ENCODE data around the gene SARM1. TPM values are rescaled to one million over a fixed set of nuclear protein-coding genes. Genes with fewer than 3 reads are reported as not detected.

SARM1 gene
- total and polyA plus RNA-seq, 5 donors: 4.0 to 8.9 (median 6.3) TPM

GRCh38 chr17:28369684-28370034 lies 1.8 kb upstream of the SARM1 start:
- intact Hi-C loops (cut with DNase I): no loop called here

DNA sequence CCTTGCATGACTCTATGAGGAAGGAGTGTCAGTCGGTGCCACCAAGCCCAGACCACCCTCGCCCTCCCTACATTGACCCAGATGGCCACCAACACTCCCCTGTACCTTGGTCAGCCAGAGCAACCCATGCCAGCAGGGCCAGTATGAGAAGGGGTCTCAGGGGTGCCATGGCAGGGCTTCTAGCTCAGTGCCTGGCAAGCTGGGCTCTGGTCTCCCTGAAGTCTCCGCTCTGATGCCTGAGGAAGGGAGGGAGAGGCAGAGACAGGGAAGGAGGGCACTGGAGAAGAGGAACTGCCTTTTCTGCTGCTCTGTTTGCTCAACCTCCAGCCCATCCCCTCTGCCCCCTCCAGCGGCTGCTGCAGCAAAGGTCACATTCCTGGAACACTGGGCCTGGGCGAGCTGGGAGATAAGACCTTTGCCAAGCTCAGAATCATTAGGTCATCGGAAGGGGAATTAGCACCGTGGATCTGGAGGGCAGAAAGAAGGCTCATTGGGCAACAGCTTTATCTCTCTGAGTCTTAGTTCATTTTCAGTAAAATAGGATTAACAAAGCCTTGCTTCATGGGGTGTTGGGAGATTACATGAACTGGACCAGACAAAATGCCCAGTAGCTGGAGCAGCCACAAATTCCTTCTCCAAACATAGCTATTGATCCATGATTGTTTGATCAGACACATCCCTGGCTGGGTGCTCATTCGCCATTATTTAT lies 1.3 kb upstream of the SARM1 start, which contains the start of gene VTN:
Gene VTN (minus strand): TSS at position 273 of the 709 bp plus-strand sequence. CDS start 104 bp downstream, at position 169.
- intact Hi-C loops (cut with DNase I): no loop called here
- Histone ChIP-seq H3K27me3 (ENCODE audit: control insufficient read depth, insufficient read depth) (no peaks in the 10 kb centered on the region), H3K9me3 (ENCODE audit: control insufficient read depth, low read length) (no peaks in the 10 kb centered on the region), H3K4me3 (ENCODE audit: low read length) (peak within 1 kb of the TSS; percentile 56), H3K4me1 (ENCODE audit: control insufficient read depth, insufficient read depth, low read length) (peaks cover 14% of the 10 kb centered on the region), H3K27ac (ENCODE audit: low read length) (peak within 1 kb of the TSS; percentile 44)
- 21% methylated on average over 8 of the region's 8 CpGs for WGBS
- DNase-seq (peak; percentile 70 to 78 (median 76)), ATAC-seq (peak; percentile 28 to 72)

More at GRCh38 chr17:28369684-28370034, 1.8 kb upstream of the SARM1 start:
- Histone ChIP-seq H3K27me3 (ENCODE audit: control insufficient read depth, insufficient read depth) (no peaks in the 10 kb centered on the region), H3K9me3 (ENCODE audit: control insufficient read depth, low read length) (no peaks in the 10 kb centered on the region), H3K4me1 (ENCODE audit: control insufficient read depth, insufficient read depth, low read length) (peaks cover 14% of the 10 kb centered on the region), H3K27ac (ENCODE audit: low read length) (no peak overlapping the region), H3K4me3 (ENCODE audit: low read length) (no peak overlapping the region)
- no peak for DNase-seq
- 58% methylated on average over 10 of the region's 10 CpGs for WGBS
- no peak for ATAC-seq

DNA sequence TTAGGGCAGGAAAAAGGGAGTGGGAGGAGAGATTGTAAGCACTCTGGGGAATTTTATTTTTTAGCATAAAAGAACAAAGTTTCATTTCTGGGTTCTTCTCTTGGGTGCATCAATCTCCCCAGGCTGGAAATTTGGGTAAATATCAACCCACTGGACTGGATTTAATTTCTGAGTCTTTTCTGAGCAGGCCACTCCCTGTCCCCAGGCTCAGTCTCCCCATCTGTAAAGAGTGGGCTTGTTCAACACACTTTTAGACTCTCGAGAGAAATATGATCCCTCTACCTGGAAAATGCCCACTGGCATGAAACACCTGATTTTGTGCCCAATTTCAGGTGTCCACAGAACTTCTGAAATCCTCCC lies 770 bp upstream of the SARM1 start:
- intact Hi-C loops (cut with DNase I): no loop called here
- 81% methylated on average over 1 of the region's 1 CpG for WGBS
- no peak overlapping the region for H3K4me3 ChIP-seq (ENCODE audit: low read length)
- H3K27me3 ChIP-seq (ENCODE audit: control insufficient read depth, insufficient read depth): no peaks in the 10 kb centered on the region
- no peaks in the 10 kb centered on the region for H3K9me3 ChIP-seq (ENCODE audit: control insufficient read depth, low read length)
- peaks cover 14% of the 10 kb centered on the region for H3K4me1 ChIP-seq (ENCODE audit: control insufficient read depth, insufficient read depth, low read length)
- peak overlapping the region; percentile 44 for H3K27ac ChIP-seq (ENCODE audit: low read length)
- DNase-seq: no peak
- ATAC-seq: no peak

DNA sequence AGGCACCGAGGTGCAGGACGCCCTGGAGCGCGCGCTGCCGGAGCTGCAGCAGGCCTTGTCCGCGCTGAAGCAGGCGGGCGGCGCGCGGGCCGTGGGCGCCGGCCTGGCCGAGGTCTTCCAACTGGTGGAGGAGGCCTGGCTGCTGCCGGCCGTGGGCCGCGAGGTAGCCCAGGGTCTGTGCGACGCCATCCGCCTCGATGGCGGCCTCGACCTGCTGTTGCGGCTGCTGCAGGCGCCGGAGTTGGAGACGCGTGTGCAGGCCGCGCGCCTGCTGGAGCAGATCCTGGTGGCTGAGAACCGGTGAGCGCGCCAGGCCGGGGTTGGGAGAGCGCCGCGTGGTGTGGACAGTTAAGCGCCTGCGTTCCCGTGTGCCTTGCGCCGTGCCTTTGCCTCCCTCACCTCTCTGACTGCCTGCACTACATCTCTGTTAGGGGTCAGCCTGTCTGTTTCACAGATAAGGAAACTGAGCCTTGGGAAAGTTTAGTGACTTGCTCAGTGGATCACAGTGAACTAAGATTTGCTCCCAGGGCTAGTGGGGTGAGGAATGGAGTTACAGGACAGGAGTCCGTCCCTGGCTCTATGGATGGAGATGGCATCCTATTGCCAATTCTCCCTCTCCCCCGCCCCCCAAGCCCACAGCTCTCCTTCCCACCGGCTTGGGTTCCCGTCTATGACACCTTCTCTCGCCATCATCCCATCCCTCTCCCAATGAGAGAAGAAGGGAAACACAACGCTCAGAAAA lies 880 bp downstream of the SARM1 start:
- H3K27me3 ChIP-seq (ENCODE audit: control insufficient read depth, insufficient read depth): no peaks in the 10 kb centered on the region
- DNase-seq (peak; percentile 45 to 71 (median 68)), ATAC-seq (peak in 1 of 2 donors; percentile 4)
- peak overlapping the region; percentile 56 for H3K4me3 ChIP-seq (ENCODE audit: low read length)
- 8% methylated on average over 53 of the region's 53 CpGs for WGBS
- no peak overlapping the region for H3K27ac ChIP-seq (ENCODE audit: low read length)
- intact Hi-C loops (cut with DNase I): no loop called here
- peaks cover 14% of the 10 kb centered on the region for H3K4me1 ChIP-seq (ENCODE audit: control insufficient read depth, insufficient read depth, low read length)
- H3K9me3 ChIP-seq (ENCODE audit: control insufficient read depth, low read length): no peaks in the 10 kb centered on the region

DNA sequence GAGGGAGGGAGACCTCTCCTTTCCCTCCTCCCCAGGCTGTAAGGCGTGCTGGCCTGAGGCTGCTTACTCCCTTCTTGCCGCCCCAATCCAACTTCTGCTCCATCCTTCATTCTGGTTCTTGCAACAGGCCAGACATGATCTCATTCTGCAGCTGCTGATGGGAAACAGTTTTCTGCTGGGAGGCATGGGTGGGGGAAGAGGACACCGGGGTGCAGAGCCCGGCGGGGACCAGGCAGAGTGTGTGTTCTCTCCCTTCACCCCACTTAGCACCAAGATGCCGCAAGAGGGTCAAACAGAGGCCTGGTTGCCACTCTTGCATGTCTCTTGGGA lies 1.4 kb downstream of the SARM1 start:
- Histone ChIP-seq H3K4me1 (ENCODE audit: control insufficient read depth, insufficient read depth, low read length) (peaks cover 14% of the 10 kb centered on the region), H3K9me3 (ENCODE audit: control insufficient read depth, low read length) (no peaks in the 10 kb centered on the region), H3K27ac (ENCODE audit: low read length) (no peak overlapping the region), H3K4me3 (ENCODE audit: low read length) (no peak overlapping the region), H3K27me3 (ENCODE audit: control insufficient read depth, insufficient read depth) (no peaks in the 10 kb centered on the region)
- ATAC-seq: no peak
- 81% methylated on average over 6 of the region's 6 CpGs for WGBS
- intact Hi-C loops (cut with DNase I): no loop called here
- no peak for DNase-seq

DNA sequence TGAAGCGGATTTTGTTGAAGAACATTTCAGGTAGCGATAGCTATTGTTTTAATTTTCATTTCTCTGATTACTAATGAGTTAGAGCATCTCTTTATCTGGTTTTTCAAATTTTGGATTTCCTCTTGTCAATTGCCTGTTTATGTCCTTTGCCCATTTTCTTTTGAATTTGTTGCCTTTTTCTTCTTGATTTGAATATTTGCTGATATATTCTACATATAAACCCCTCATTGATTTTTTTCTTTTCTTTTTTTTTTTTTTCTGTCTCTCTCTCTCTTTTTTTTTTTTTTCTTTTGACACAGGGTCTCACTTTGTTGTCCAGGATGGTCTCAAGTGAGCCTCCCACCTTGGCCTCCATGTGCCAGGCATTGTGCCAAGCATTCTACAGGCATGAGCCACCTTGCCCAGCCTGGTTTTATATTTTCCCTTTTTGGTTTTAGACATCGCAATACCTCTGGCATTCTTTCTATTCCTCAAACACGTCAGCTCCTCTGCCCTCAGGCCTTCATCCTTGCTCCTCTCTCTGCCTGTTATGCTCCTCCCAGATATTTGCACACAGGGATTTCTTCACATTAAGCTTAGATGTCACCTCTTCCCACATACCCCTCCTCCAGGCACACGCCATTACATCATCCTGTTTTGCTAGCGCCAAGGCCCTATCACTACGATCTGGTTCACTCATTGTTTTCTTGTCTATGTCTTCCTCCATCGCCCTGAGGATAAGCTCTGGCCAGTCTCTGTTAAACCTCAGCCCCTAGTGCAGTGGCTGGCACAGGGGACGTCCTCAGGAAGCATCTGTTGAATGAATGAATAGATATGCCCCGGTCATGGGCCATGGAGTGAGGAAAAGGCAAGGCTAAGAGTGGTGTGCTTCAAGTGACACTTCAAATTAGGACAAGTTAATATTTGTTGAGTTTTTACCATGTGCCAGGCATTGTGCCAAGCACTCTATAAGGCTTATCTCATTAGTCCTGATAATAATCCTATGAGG lies 8.6 kb downstream of the SARM1 start:
- intact Hi-C loops (cut with DNase I): no loop called here
- ATAC-seq: no peak
- DNase-seq: no peak
- H3K4me1 ChIP-seq (ENCODE audit: control insufficient read depth, insufficient read depth, low read length): no peaks in the 10 kb centered on the region
- 70% methylated on average over 10 of the region's 10 CpGs for WGBS
- no peak overlapping the region for H3K4me3 ChIP-seq (ENCODE audit: low read length)
- H3K27me3 ChIP-seq (ENCODE audit: control insufficient read depth, insufficient read depth): no peaks in the 10 kb centered on the region
- no peaks in the 10 kb centered on the region for H3K9me3 ChIP-seq (ENCODE audit: control insufficient read depth, low read length)
- no peak overlapping the region for H3K27ac ChIP-seq (ENCODE audit: low read length)

GRCh38 chr17:28381141-28381825 lies 9.8 kb downstream of the SARM1 start:
- peak in 2 of 3 donors; percentile 57 to 62 for DNase-seq

GRCh38 chr17:28384281-28385036 lies 13.0 kb downstream of the SARM1 start:
- no peak overlapping the region for H3K27ac ChIP-seq (ENCODE audit: low read length)
- intact Hi-C loops (cut with DNase I): no loop called here
- peak; percentile 82 to 87 for ATAC-seq
- H3K4me1 ChIP-seq (ENCODE audit: control insufficient read depth, insufficient read depth, low read length): no peaks in the 10 kb centered on the region
- WGBS: 28% methylated on average over 56 of the region's 56 CpGs
- H3K27me3 ChIP-seq (ENCODE audit: control insufficient read depth, insufficient read depth): no peaks in the 10 kb centered on the region
- H3K9me3 ChIP-seq (ENCODE audit: control insufficient read depth, low read length): no peaks in the 10 kb centered on the region
- peak overlapping the region; percentile 11 for H3K4me3 ChIP-seq (ENCODE audit: low read length)
- peak; percentile 51 to 83 (median 72) for DNase-seq

More at GRCh38 chr17:28381141-28381825, 9.8 kb downstream of the SARM1 start:
- WGBS: 31% methylated on average over 72 of the region's 72 CpGs
- Histone ChIP-seq H3K9me3 (ENCODE audit: control insufficient read depth, low read length) (no peaks in the 10 kb centered on the region), H3K27me3 (ENCODE audit: control insufficient read depth, insufficient read depth) (no peaks in the 10 kb centered on the region), H3K4me1 (ENCODE audit: control insufficient read depth, insufficient read depth, low read length) (no peaks in the 10 kb centered on the region), H3K27ac (ENCODE audit: low read length) (no peak overlapping the region), H3K4me3 (ENCODE audit: low read length) (no peak overlapping the region)
- no peak for ATAC-seq
- intact Hi-C loops (cut with DNase I): no loop called here

- 40% methylated on average over 29 of the region's 29 CpGs for WGBS
- intact Hi-C loops (cut with DNase I): no loop called here
- Histone ChIP-seq H3K4me1 (ENCODE audit: control insufficient read depth, insufficient read depth, low read length) (no peaks in the 10 kb centered on the region), H3K27ac (ENCODE audit: low read length) (no peak overlapping the region), H3K27me3 (ENCODE audit: control insufficient read depth, insufficient read depth) (no peaks in the 10 kb centered on the region), H3K4me3 (ENCODE audit: low read length) (peak overlapping the region; percentile 11), H3K9me3 (ENCODE audit: control insufficient read depth, low read length) (no peaks in the 10 kb centered on the region)
- peak in 1 of 3 donors; percentile 61 for DNase-seq
- ATAC-seq: peak; percentile 44 to 47
Observed at GRCh38 chr17:28385037-28385400, 13.5 kb downstream of the SARM1 start.

DNA sequence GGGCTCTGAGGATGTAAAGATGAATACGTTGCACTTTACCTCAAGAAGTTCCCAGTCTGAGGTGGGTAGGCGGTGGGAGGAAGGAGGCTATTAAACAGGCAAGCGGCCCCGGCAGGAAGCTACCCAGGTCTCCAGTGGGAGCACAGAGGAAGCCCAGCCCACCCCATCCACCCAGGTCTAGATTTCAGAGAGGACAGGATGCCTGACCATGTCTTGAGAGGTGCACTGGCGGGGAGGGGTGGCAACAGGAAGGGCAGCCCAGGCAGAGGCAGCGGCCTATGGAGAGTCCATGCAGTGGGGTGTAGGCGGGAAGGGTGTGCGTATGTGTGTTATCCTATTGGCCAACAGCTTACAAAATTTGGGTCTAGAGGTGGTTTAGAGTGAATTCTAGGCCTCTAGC lies 13.9 kb downstream of the SARM1 start:
- DNase-seq (no peak), ATAC-seq (peak; percentile 5 to 7)
- Histone ChIP-seq H3K27me3 (ENCODE audit: control insufficient read depth, insufficient read depth) (no peaks in the 10 kb centered on the region), H3K4me3 (ENCODE audit: low read length) (no peak overlapping the region), H3K27ac (ENCODE audit: low read length) (no peak overlapping the region), H3K4me1 (ENCODE audit: control insufficient read depth, insufficient read depth, low read length) (no peaks in the 10 kb centered on the region), H3K9me3 (ENCODE audit: control insufficient read depth, low read length) (no peaks in the 10 kb centered on the region)
- 78% methylated on average over 8 of the region's 8 CpGs for WGBS
- intact Hi-C loops (cut with DNase I): no loop called here

Measured in right cardiac atrium (tissue), 5 donors.